ENCODE measurements around the gene TMEM208. TPM values are rescaled to one million over a fixed set of nuclear protein-coding genes. Genes with fewer than 3 reads are reported as not detected.

TMEM208 gene
- total and polyA plus RNA-seq, 2 of the 13 experiments (the other 11 are each of a cell fraction or from before 2014, with no cell fraction given), result 58.8 to 72.9 TPM

GRCh38 chr16:67183627-67184452, 43.1 kb upstream of the TMEM208 start, which contains the start of gene MATCAP1 (continued):
- peak; percentile 76; the same call in 1 of the 2 replicates for TF ChIP-seq ZNF788 (CRISPR knock-in tag; IDR thresholded peaks at IDR 0.05; ENCODE audit: borderline replicate concordance)
- TF ChIP-seq ZBTB37 (CRISPR knock-in tag; IDR thresholded peaks at IDR 0.05), result no peak
- TF ChIP-seq ATF7 (IDR thresholded peaks at IDR 0.05), result peak; percentile 75
- peak; percentile 91 for TF ChIP-seq ATF7 (CRISPR knock-in tag; IDR thresholded peaks at IDR 0.05)
- TF ChIP-seq, protein P1, sequence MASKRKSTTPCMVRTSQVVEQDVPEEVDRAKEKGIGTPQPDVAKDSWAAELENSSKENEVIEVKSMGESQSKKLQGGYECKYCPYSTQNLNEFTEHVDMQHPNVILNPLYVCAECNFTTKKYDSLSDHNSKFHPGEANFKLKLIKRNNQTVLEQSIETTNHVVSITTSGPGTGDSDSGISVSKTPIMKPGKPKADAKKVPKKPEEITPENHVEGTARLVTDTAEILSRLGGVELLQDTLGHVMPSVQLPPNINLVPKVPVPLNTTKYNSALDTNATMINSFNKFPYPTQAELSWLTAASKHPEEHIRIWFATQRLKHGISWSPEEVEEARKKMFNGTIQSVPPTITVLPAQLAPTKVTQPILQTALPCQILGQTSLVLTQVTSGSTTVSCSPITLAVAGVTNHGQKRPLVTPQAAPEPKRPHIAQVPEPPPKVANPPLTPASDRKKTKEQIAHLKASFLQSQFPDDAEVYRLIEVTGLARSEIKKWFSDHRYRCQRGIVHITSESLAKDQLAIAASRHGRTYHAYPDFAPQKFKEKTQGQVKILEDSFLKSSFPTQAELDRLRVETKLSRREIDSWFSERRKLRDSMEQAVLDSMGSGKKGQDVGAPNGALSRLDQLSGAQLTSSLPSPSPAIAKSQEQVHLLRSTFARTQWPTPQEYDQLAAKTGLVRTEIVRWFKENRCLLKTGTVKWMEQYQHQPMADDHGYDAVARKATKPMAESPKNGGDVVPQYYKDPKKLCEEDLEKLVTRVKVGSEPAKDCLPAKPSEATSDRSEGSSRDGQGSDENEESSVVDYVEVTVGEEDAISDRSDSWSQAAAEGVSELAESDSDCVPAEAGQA (IDR thresholded peaks at IDR 0.05; ENCODE audit: low read depth), result peak; percentile 93
- TF ChIP-seq, protein P1 (CRISPR knock-in tag; IDR thresholded peaks at IDR 0.05; ENCODE audit: borderline replicate concordance), result no peak; the same call in 1 of the 2 replicates
- no peak for TF ChIP-seq ZNF296 (CRISPR knock-in tag; conservative IDR thresholded peaks at IDR 0.05)
- no peak for TF ChIP-seq SNAI1 (CRISPR knock-in tag; IDR thresholded peaks at IDR 0.05; ENCODE audit: borderline replicate concordance)
- no peak for TF ChIP-seq SRSF4 (IDR thresholded peaks at IDR 0.05; ENCODE audit: low read depth, low read length, poor library complexity, severe bottlenecking)
- peak; percentile 47; the same call in 1 of the 2 replicates for TF ChIP-seq TOPORS (CRISPR knock-in tag; IDR thresholded peaks at IDR 0.05)
- TF ChIP-seq THAP7 (CRISPR knock-in tag; IDR thresholded peaks at IDR 0.05), result peak; percentile 73; the same call in 1 of the 2 replicates
- TF ChIP-seq HDAC2 (CRISPR knock-in tag; IDR thresholded peaks at IDR 0.05), result peak; percentile 71
- TF ChIP-seq ZNF550 (CRISPR knock-in tag; IDR thresholded peaks at IDR 0.05; ENCODE audit: borderline replicate concordance), result no peak
- TF ChIP-seq ZNF598 (CRISPR knock-in tag; IDR thresholded peaks at IDR 0.05; ENCODE audit: borderline replicate concordance), result peak; percentile 54; the same call in 1 of the 2 replicates
- TF ChIP-seq, protein P2, sequence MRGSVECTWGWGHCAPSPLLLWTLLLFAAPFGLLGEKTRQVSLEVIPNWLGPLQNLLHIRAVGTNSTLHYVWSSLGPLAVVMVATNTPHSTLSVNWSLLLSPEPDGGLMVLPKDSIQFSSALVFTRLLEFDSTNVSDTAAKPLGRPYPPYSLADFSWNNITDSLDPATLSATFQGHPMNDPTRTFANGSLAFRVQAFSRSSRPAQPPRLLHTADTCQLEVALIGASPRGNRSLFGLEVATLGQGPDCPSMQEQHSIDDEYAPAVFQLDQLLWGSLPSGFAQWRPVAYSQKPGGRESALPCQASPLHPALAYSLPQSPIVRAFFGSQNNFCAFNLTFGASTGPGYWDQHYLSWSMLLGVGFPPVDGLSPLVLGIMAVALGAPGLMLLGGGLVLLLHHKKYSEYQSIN (CRISPR knock-in tag; IDR thresholded peaks at IDR 0.05; ENCODE audit: borderline replicate concordance), result no peak
- TF ChIP-seq HOXA3 (CRISPR knock-in tag; IDR thresholded peaks at IDR 0.05), result peak; percentile 99
- TF ChIP-seq CBX5 (CRISPR knock-in tag; IDR thresholded peaks at IDR 0.05; ENCODE audit: borderline replicate concordance), result peak; percentile 10; the same call in 1 of the 2 replicates
- peak; percentile 63 for TF ChIP-seq KMT2A (CRISPR knock-in tag; IDR thresholded peaks at IDR 0.05)
- TF ChIP-seq ZKSCAN1 (IDR thresholded peaks at IDR 0.05; ENCODE audit: low read length), result no peak
- TF ChIP-seq ZSCAN22 (CRISPR knock-in tag; IDR thresholded peaks at IDR 0.05), result no peak
- peak; percentile 80 for TF ChIP-seq MYC (CRISPR knock-in tag; IDR thresholded peaks at IDR 0.05; ENCODE audit: borderline replicate concordance)

Data from HepG2 (cell line).